GM12878 (cell line): Measurements from ENCODE around the gene ADAMTSL1.

Experiments
- BCLAF1 ChIP-seq: fragments of 450-650 bp; IDR thresholded peaks from 2 replicates; pipeline ENCODE4 v1.6.1; 2017; ENCODE audit warnings: antibody characterized with exemption, mild to moderate bottlenecking, moderate library complexity
- BMI1 ChIP-seq: fragments of 450-650 bp; IDR thresholded peaks from 2 replicates; pipeline ENCODE4 v1.6.1; 2016; ENCODE audit warnings: mild to moderate bottlenecking, moderate library complexity, borderline replicate concordance
- CREB1 ChIP-seq: IDR thresholded peaks from 2 replicates; pipeline ENCODE4 v1.6.1; 2012; ENCODE audit warnings: low read depth, mild to moderate bottlenecking, inconsistent platforms
- CREM ChIP-seq: IDR thresholded peaks from 2 replicates; pipeline ENCODE4 v1.6.1; 2014; ENCODE audit warnings: antibody characterized with exemption, low read depth
- CTCF ChIP-seq, 3 experiments: IDR thresholded peaks in 2 of 3; conservative IDR thresholded peaks in 1 of 3; 2 replicates each; pipeline ENCODE4 v1.5.1; 2011; ENCODE audit warnings: low read depth in 3 of 3, low read length in 3 of 3, mild to moderate bottlenecking in 3 of 3, control low read depth in 2 of 3, moderate library complexity in 2 of 3, inconsistent platforms in 1 of 3, mixed read lengths in 1 of 3; ENCODE audit not compliant: control insufficient read depth in 2 of 3, insufficient read depth in 1 of 3; ENCODE audit errors: extremely low read depth in 1 of 3
- MXI1 ChIP-seq: fragments of 150-350 bp; IDR thresholded peaks from 2 replicates; pipeline ENCODE4 v1.6.1; 2011; ENCODE audit warnings: low read depth, mild to moderate bottlenecking, inconsistent platforms, low read length, improper control_type of control experiment
- NFYA ChIP-seq: IDR thresholded peaks from 2 replicates; pipeline ENCODE4 v1.6.1; 2011; ENCODE audit warnings: low read depth, mild to moderate bottlenecking, low read length, improper control_type of control experiment, borderline replicate concordance
- ZNF274 ChIP-seq: IDR thresholded peaks from one replicate; pipeline ENCODE4 v1.8.0; 2011; ENCODE audit not compliant: insufficient read length, insufficient read depth

GRCh38 chr9:18857334-18857733 is 383.4 kb downstream of the ADAMTSL1 start:
- TF ChIP-seq CTCF (IDR thresholded peaks at IDR 0.05 in 2 of 3, conservative IDR thresholded peaks at IDR 0.05 in 1 of 3; ENCODE audit: control insufficient read depth in 2 of 3, extremely low read depth in 1 of 3, insufficient read depth in 1 of 3, low read depth in 3 of 3, low read length in 3 of 3), result no peak
- no peak for TF ChIP-seq ZNF274
- no peak for TF ChIP-seq BMI1
- no peak for TF ChIP-seq CREB1
- no peak for TF ChIP-seq MXI1
- no peak for TF ChIP-seq BCLAF1
- no peak for TF ChIP-seq CREM
- TF ChIP-seq NFYA, result no peak
